HepG2 (cell line): Measurements from ENCODE around the gene C1GALT1. TPM values are rescaled to one million over a fixed set of nuclear protein-coding genes. Genes with fewer than 3 reads are reported as not detected.
A peak's percentile ranks its signal among the peaks of the same experiment; 100 is the strongest.

Experiments used
- ATF5 ChIP-seq: sonication (generic); formaldehyde crosslinking; IDR thresholded peaks from 2 replicates; pipeline ENCODE4 v1.4.0; 2020; ENCODE audit warnings: mild to moderate bottlenecking, low read depth, missing genetic modification reagents
- HDAC2 ChIP-seq: sonication (generic); formaldehyde crosslinking; IDR thresholded peaks from 2 replicates; pipeline ENCODE4 v1.4.0; 2020; ENCODE audit warnings: missing genetic modification reagents
- HIC2 ChIP-seq: sonication (generic); formaldehyde crosslinking; IDR thresholded peaks from 2 replicates; pipeline ENCODE4 v1.9.0; 2022; ENCODE audit warnings: low read depth, missing genetic modification reagents
- HMG20A ChIP-seq: IDR thresholded peaks from 2 replicates; pipeline ENCODE4 v1.6.1; 2016; ENCODE audit warnings: borderline replicate concordance
- HOMEZ ChIP-seq: IDR thresholded peaks from 2 replicates; pipeline ENCODE4 v1.6.1; 2016; ENCODE audit warnings: low read depth
- JUND ChIP-seq: sonication (generic); formaldehyde crosslinking; IDR thresholded peaks from 2 replicates; pipeline ENCODE4 v1.8.0; 2022; ENCODE audit warnings: mild to moderate bottlenecking, missing genetic modification reagents
- RARA ChIP-seq: IDR thresholded peaks from 2 replicates; pipeline ENCODE4 v1.6.1; 2016; ENCODE audit warnings: missing genetic modification reagents, missing compliant biosample characterization
- RXRB ChIP-seq: IDR thresholded peaks from 2 replicates; pipeline ENCODE4 v1.6.1; 2016; ENCODE audit warnings: borderline replicate concordance, missing genetic modification reagents, missing compliant biosample characterization
- SAP130 ChIP-seq: IDR thresholded peaks from 2 replicates; pipeline ENCODE4 v1.6.1; 2016; ENCODE audit warnings: low read depth
- SIX1 ChIP-seq: sonication (generic); formaldehyde crosslinking; IDR thresholded peaks from 2 replicates; pipeline ENCODE4 v1.4.0; 2020; ENCODE audit warnings: missing genetic modification reagents, borderline replicate concordance
- SP4 ChIP-seq: sonication (generic); formaldehyde crosslinking; IDR thresholded peaks from 2 replicates; pipeline ENCODE4 v1.8.1; 2023; ENCODE audit warnings: mild to moderate bottlenecking, missing genetic modification reagents
- WIZ ChIP-seq: sonication (generic); formaldehyde crosslinking; IDR thresholded peaks from 2 replicates; pipeline ENCODE4 v1.5.1; 2020; ENCODE audit warnings: mild to moderate bottlenecking, missing genetic modification reagents
- ZBTB10 ChIP-seq: sonication (generic); formaldehyde crosslinking; IDR thresholded peaks from 2 replicates; pipeline ENCODE4 v1.4.0; 2020; ENCODE audit warnings: missing genetic modification reagents, borderline replicate concordance
- ZEB1 ChIP-seq: IDR thresholded peaks from 2 replicates; pipeline ENCODE4 v1.6.1; 2012; ENCODE audit warnings: mild to moderate bottlenecking, low read depth, inconsistent platforms; ENCODE audit not compliant: insufficient replicate concordance
- ZNF207 ChIP-seq: fragments of 450-650 bp; IDR thresholded peaks from 2 replicates; pipeline ENCODE4 v1.6.1; 2016; ENCODE audit warnings: antibody characterized with exemption, borderline replicate concordance
- ZNF274 ChIP-seq: sonication (generic); formaldehyde crosslinking; IDR thresholded peaks from 2 replicates; pipeline ENCODE4 v1.5.1; 2020; ENCODE audit warnings: mild to moderate bottlenecking, missing genetic modification reagents
- ZNF33A ChIP-seq: sonication (generic); formaldehyde crosslinking; IDR thresholded peaks from 2 replicates; pipeline ENCODE4 v1.5.1; 2020; ENCODE audit warnings: missing genetic modification reagents, mild to moderate bottlenecking, moderate library complexity, borderline replicate concordance
- ZNF564 ChIP-seq: sonication (generic); formaldehyde crosslinking; IDR thresholded peaks from 2 replicates; pipeline ENCODE4 v1.8.1; 2023; ENCODE audit warnings: mild to moderate bottlenecking, missing genetic modification reagents
- ZNF703 ChIP-seq: sonication (generic); formaldehyde crosslinking; IDR thresholded peaks from 2 replicates; pipeline ENCODE4 v1.5.1; 2020; ENCODE audit warnings: missing genetic modification reagents, mild to moderate bottlenecking, moderate library complexity, borderline replicate concordance
- ZNF704 ChIP-seq: sonication (generic); formaldehyde crosslinking; IDR thresholded peaks from 2 replicates; pipeline ENCODE4 v1.8.1; 2023; ENCODE audit warnings: mild to moderate bottlenecking, inconsistent platforms, moderate library complexity, missing genetic modification reagents, borderline replicate concordance
- ZNF720 ChIP-seq: sonication (generic); formaldehyde crosslinking; IDR thresholded peaks from 2 replicates; pipeline ENCODE4 v1.4.0; 2020; ENCODE audit warnings: missing genetic modification reagents
- ZNF773 ChIP-seq: sonication (generic); formaldehyde crosslinking; IDR thresholded peaks from 2 replicates; pipeline ENCODE4 v1.4.0; 2020; ENCODE audit warnings: missing genetic modification reagents, borderline replicate concordance
- polyA plus RNA-seq, 8 experiments: library from polyadenylated mRNA; depleted of rRNA in 3 of 8; stranded (reverse) in 7 of 8; unstranded in 1 of 8; fragments of >200 nt; fragmentation: Illumina TruSeq in 4 of 8; extraction: Trizol in 4 of 8; gene quantifications; 2 replicates each; pipeline versions ENCODE4 v1.2.1 to v1.2.3, GENCODE V29; 2011 to 2016; ENCODE audit warnings: low read depth in 4 of 8, missing spikeins in 1 of 8, mixed read lengths in 1 of 8; ENCODE audit not compliant: insufficient read depth in 1 of 8
- total RNA-seq, 5 experiments: library from RNA; depleted of rRNA; stranded (reverse); fragments of >200 nt; fragmentation: Illumina TruSeq; extraction: Trizol; gene quantifications; 2 replicates each; pipeline ENCODE4 v1.2.3, GENCODE V29; 2016; ENCODE audit warnings: low read depth in 1 of 5

Gene C1GALT1
- total and polyA plus RNA-seq, 2 of the 13 experiments (the other 11 are each of a cell fraction or from before 2014, with no cell fraction given): 57.1 to 65.9 TPM

- TF ChIP-seq RXRB (CRISPR knock-in tag): 0 out of 2 replicates have a peak, but pooled peaks have one; percentile 21
- peak; percentile 60; the same call in 1 of the 2 replicates for TF ChIP-seq HMG20A (CRISPR knock-in tag)
- no peak for TF ChIP-seq ZBTB10
- TF ChIP-seq ZNF564 (CRISPR knock-in tag): no peak
- TF ChIP-seq SP4 (CRISPR knock-in tag): no peak
- TF ChIP-seq ZNF703: no peak
- peak; percentile 60 for TF ChIP-seq ZEB1
- peak; percentile 43; the same call in 1 of the 2 replicates for TF ChIP-seq RARA (CRISPR knock-in tag)
- TF ChIP-seq HOMEZ: peak; percentile 51; the same call in 1 of the 2 replicates
- no peak for TF ChIP-seq ATF5 (CRISPR knock-in tag)
- no peak for TF ChIP-seq HIC2 (CRISPR knock-in tag)
- TF ChIP-seq ZNF773 (CRISPR knock-in tag): no peak
- TF ChIP-seq ZNF207: no peak
- no peak for TF ChIP-seq ZNF704 (CRISPR knock-in tag)
- no peak for TF ChIP-seq ZNF720
- TF ChIP-seq JUND (CRISPR knock-in tag): no peak
- TF ChIP-seq WIZ (CRISPR knock-in tag): no peak
- no peak for TF ChIP-seq ZNF33A (CRISPR knock-in tag)
- peak; percentile 59; the same call in 1 of the 2 replicates for TF ChIP-seq HDAC2
- TF ChIP-seq SIX1 (CRISPR knock-in tag): peak; percentile 13; the same call in 1 of the 2 replicates
- peak; percentile 34; the same call in 1 of the 2 replicates for TF ChIP-seq SAP130
- TF ChIP-seq ZNF274 (CRISPR knock-in tag): no peak
Measured at GRCh38 chr7:7173956-7174632, 8.2 kb upstream of the C1GALT1 start (continued).
